Testis (tissue), 3 donors: Measurements from ENCODE around the gene CSNK1E. TPM values are rescaled to one million over a fixed set of nuclear protein-coding genes. Genes with fewer than 3 reads are reported as not detected.

Source experiments
- DNase-seq: peaks from one replicate; pipeline ENCODE4 v3.0.0-alpha.2; 2019
- H3K27ac ChIP-seq, 2 donors: fragments of 200-600 bp; sonication (generic); one replicate each; pipeline ENCODE4 v1.5.1; 2019
- H3K27me3 ChIP-seq: fragments of 200-600 bp; sonication (generic); one replicate; pipeline ENCODE4 v1.5.1; 2019
- H3K36me3 ChIP-seq: fragments of 200-600 bp; sonication (generic); one replicate; pipeline ENCODE4 v1.5.1; 2017; ENCODE audit warnings: low read depth; ENCODE audit errors: missing control alignments
- H3K4me1 ChIP-seq: fragments of 200-600 bp; sonication (generic); one replicate; pipeline ENCODE4 v1.5.1; 2019
- H3K4me3 ChIP-seq, 2 donors: fragments of 200-600 bp; sonication (generic); one replicate each; pipeline ENCODE4 v1.5.1; 2017 to 2019
- H3K9me3 ChIP-seq: fragments of 200-600 bp; sonication (generic); one replicate; pipeline ENCODE4 v1.5.1; 2017
- CTCF ChIP-seq, 3 experiments: fragments of 450-650 bp in 2 of 3; fragments of 200-600 bp in 1 of 3; sonication (generic) in 1 of 3; IDR thresholded peaks; one replicate each; pipeline ENCODE4 v1.5.1; 2016 to 2019; ENCODE audit warnings: antibody characterized with exemption in 3 of 3, mild to moderate bottlenecking in 2 of 3, moderate library complexity in 1 of 3
- POLR2A ChIP-seq: fragments of 450-650 bp; IDR thresholded peaks from one replicate; pipeline ENCODE4 v1.6.1; 2017; ENCODE audit warnings: antibody characterized with exemption, mild to moderate bottlenecking, moderate library complexity
- WGBS, 2 donors: methylation state at CpG; one replicate each; pipeline ENCODE4 v1.1.5; 2018; 5-methylcytosine and 5-hydroxymethylcytosine counted together
- intact Hi-C: fragments of 100-400 bp; cut with DNase I; formaldehyde crosslinking; loops from one replicate; pipeline ENCODE4 v1.15.1; 2023; ENCODE audit warnings: low total_unique reads
- polyA plus RNA-seq: library from polyadenylated mRNA; stranded (reverse); fragments of 350-450 nt; fragmentation: Illumina TruSeq; extraction: RNeasy Lipid Tissue Mini Kit (QIAGEN cat#74804); gene quantifications from one replicate; pipeline ENCODE4 v1.2.3, GENCODE V29; 2014; ENCODE audit warnings: low read depth, low replicate concordance; ENCODE audit not compliant: insufficient read depth
- total RNA-seq, 2 donors: library from RNA; depleted of rRNA; stranded (reverse); fragments of >200 nt; gene quantifications; one replicate each; pipeline ENCODE4 v1.2.3, GENCODE V29; 2016

CSNK1E gene
- total and polyA plus RNA-seq, 3 donors from 2014 or later: 69.2 to 134 (median 133) TPM

GRCh38 chr22:38311323-38311620 lies 6.0 kb downstream of the CSNK1E start:
- no peak for DNase-seq
- H3K36me3 ChIP-seq: no peaks in the 10 kb centered on the region
- H3K4me1 ChIP-seq: peaks cover 52% of the 10 kb centered on the region
- intact Hi-C loops: no loop called here
- H3K27ac ChIP-seq: no peak overlapping the region
- TF ChIP-seq CTCF (IDR thresholded peaks at IDR 0.05) (no peak), POLR2A (no peak)
- no peaks in the 10 kb centered on the region for H3K9me3 ChIP-seq
- H3K27me3 ChIP-seq: no peaks in the 10 kb centered on the region
- 60 to 63% methylated on average over 4 of the region's 4 CpGs for WGBS, 2 donors
- no peak overlapping the region for H3K4me3 ChIP-seq

DNA sequence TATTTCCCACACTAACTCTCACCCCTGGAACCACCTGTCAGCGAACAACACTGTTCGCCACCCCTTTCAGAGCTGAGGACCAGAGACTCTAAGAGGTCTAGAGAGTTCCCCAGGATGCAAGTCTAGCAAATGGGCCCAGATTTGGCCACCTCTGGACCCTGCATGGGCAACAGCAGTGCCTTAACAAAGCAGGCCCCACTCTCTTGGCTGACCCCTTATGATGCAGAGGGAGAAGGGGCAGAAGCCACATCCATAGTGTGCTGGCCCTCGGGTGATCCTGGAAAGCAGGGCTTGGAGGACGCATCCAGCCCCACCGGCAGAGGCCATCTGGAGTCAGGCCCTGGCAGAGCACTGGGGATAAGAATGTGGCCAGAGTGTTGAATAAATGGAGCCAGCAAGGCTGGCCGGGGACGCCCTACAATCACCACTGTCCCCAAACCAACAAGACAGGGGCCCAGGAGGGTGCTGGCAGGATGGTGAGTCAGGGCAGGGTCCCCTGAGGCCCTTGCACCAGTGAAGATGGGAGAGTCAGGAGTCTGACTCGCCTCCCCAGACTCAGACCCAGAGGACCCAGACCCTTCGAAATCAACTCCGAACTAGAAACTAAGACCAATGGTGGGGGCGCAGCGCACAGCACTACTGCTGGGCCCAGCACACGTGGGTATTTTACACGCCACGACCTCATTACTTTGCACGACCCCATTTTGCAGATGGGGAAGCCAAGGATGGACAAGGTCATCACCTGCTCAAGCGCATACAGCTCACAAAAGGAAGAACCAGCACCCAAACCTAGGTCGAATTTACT lies 6.5 kb downstream of the CSNK1E start:
- H3K27me3 ChIP-seq: no peaks in the 10 kb centered on the region
- no peaks in the 10 kb centered on the region for H3K9me3 ChIP-seq
- H3K36me3 ChIP-seq: no peaks in the 10 kb centered on the region
- TF ChIP-seq POLR2A (no peak), CTCF (IDR thresholded peaks at IDR 0.05) (no peak)
- no peak for DNase-seq
- H3K4me3 ChIP-seq: no peak overlapping the region
- intact Hi-C loops: no loop called here
- WGBS, 2 donors: 63 to 70% methylated on average over 12 to 18 of the region's 18 CpGs
- H3K4me1 ChIP-seq: peaks cover 56% of the 10 kb centered on the region
- peak overlapping the region; percentile 15 to 50 for H3K27ac ChIP-seq

DNA sequence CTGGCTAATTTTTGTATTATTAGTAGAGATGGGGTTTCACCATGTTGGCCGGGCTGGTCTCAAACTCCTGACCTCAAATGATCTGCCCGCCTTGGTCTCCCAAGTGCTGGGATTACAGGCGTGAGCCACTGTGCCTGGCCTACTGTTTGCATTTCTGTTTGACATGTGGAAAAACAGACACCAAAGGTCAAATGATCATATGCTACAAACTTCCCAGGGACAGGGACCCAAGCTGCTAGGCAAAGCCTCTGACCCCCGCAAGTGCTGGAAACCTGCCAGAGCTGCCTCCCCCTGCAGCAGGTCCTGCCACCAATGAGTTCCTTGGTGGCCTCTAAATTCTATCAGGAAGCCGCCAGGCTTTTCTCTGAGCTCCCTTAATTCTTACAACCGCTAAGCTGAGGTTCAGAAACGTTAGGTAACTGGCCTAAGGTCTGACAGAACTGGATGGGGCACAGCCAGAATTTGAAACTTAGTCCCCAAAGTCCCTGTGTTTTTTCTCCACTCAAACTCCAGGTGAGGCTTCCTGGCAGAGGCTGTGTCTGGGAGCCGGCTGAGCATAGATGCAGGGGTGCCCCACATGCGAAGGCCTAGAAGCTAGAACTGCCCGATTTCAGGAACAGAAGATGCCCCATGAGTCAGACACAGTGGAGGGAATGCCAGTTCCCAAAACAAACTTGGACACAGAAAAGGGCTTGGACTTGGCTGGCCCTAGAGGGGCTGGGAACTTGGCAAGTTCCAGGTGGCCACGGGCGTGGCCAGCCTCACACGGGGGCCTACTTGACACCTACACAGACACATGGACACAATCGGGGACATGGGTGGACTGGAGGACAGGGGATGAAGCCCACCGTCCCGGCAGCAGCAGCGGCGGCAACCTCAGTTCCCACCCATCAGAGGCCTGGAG lies 7.4 kb downstream of the CSNK1E start:
- Histone ChIP-seq H3K9me3 (no peaks in the 10 kb centered on the region), H3K4me3 (no peak overlapping the region), H3K27me3 (no peaks in the 10 kb centered on the region), H3K27ac (peak overlapping the region; percentile 24 to 50), H3K36me3 (no peaks in the 10 kb centered on the region), H3K4me1 (peaks cover 51% of the 10 kb centered on the region)
- DNase-seq: no peak
- intact Hi-C loops: no loop called here
- 62 to 68% methylated on average over 14 to 18 of the region's 18 CpGs for WGBS, 2 donors
- no peak for TF ChIP-seq POLR2A
- no peak for TF ChIP-seq CTCF (IDR thresholded peaks at IDR 0.05)

- no peak for TF ChIP-seq POLR2A
- TF ChIP-seq CTCF (IDR thresholded peaks at IDR 0.05): no peak
- Histone ChIP-seq H3K4me1 (peaks cover 46% of the 10 kb centered on the region), H3K27me3 (no peaks in the 10 kb centered on the region), H3K4me3 (no peak overlapping the region), H3K27ac (peak overlapping the region in 1 of 2 donors; percentile 24), H3K9me3 (no peaks in the 10 kb centered on the region), H3K36me3 (no peaks in the 10 kb centered on the region)
- intact Hi-C loops: no loop called here
- WGBS, 2 donors: 79 to 82% methylated on average over 10 of the region's 10 CpGs
- DNase-seq: no peak
Measured at GRCh38 chr22:38308791-38309498, 8.3 kb downstream of the CSNK1E start.
